Vagina (tissue), 2 donors: ENCODE results near the gene AQP5.

Experiments
- CTCF ChIP-seq, 3 experiments: fragments of 450-650 bp in 2 of 3; fragments of 200-600 bp in 1 of 3; sonication (generic) in 1 of 3; IDR thresholded peaks; one replicate each; pipeline ENCODE4 v1.5.1; 2017 to 2019; ENCODE audit warnings: antibody characterized with exemption in 3 of 3, mild to moderate bottlenecking in 2 of 3, moderate library complexity in 2 of 3
- POLR2A ChIP-seq, 2 donors: fragments of 450-650 bp; IDR thresholded peaks; one replicate each; pipeline ENCODE4 v1.6.1; 2017; ENCODE audit warnings: antibody characterized with exemption in 2 of 2, mild to moderate bottlenecking in 2 of 2, moderate library complexity in 2 of 2
- POLR2AphosphoS5 ChIP-seq, 2 donors: sonication (generic); formaldehyde crosslinking; IDR thresholded peaks; one replicate each; pipeline ENCODE4 v1.9.0; 2017; ENCODE audit warnings: antibody characterized with exemption in 2 of 2, mild to moderate bottlenecking in 2 of 2, low read depth in 1 of 2; ENCODE audit not compliant: insufficient read depth in 1 of 2

GRCh38 chr12:49928471-49928870 lies 33.2 kb upstream of the AQP5 start:
- no peak for TF ChIP-seq CTCF (IDR thresholded peaks at IDR 0.05)
- TF ChIP-seq POLR2AphosphoS5 (IDR thresholded peaks at IDR 0.05; ENCODE audit: insufficient read depth in 1 of 2, low read depth in 1 of 2) = no peak
- no peak for TF ChIP-seq POLR2A (IDR thresholded peaks at IDR 0.05)
